Sigmoid colon (tissue), 7 donors: ENCODE measurements around the gene PDE6B. TPM values are rescaled to one million over a fixed set of nuclear protein-coding genes. Genes with fewer than 3 reads are reported as not detected.

Experiments
- DNase-seq: peaks from one replicate; pipeline ENCODE4 v3.0.0-alpha.2; 2019
- H3K27ac ChIP-seq, 4 donors: fragments of 200-600 bp; sonication (generic); one replicate each; pipeline ENCODE4 v1.5.1; 2016 to 2019; ENCODE audit warnings: mild to moderate bottlenecking in 1 of 4
- H3K27me3 ChIP-seq, 3 donors: fragments of 200-600 bp; sonication (generic); one replicate each; pipeline ENCODE4 v1.5.1; 2019; ENCODE audit warnings: mild to moderate bottlenecking in 1 of 3
- H3K36me3 ChIP-seq, 4 donors: fragments of 200-600 bp; sonication (generic); one replicate each; pipeline ENCODE4 v1.5.1; 2016 to 2019
- H3K4me1 ChIP-seq, 4 donors: fragments of 200-600 bp; sonication (generic); one replicate each; pipeline ENCODE4 v1.5.1; 2017 to 2019
- H3K4me3 ChIP-seq, 4 donors: fragments of 200-600 bp; sonication (generic); one replicate each; pipeline ENCODE4 v1.5.1; 2017 to 2019; ENCODE audit warnings: mild to moderate bottlenecking in 2 of 4, moderate library complexity in 1 of 4
- H3K9me3 ChIP-seq, 4 donors: fragments of 200-600 bp in 3 of 4; sonication (generic) in 3 of 4; one replicate each; pipeline versions ENCODE4 v1.5.1 to v1.6.1; 2013 to 2019
- CTCF ChIP-seq, 4 experiments: fragments of 450-650 bp in 3 of 4; fragments of 200-600 bp in 1 of 4; IDR thresholded peaks; one replicate each; pipeline ENCODE4 v1.5.1; 2016 to 2019; ENCODE audit warnings: antibody characterized with exemption in 4 of 4, mild to moderate bottlenecking in 3 of 4, moderate library complexity in 2 of 4
- EP300 ChIP-seq, 4 donors: sonication (generic); formaldehyde crosslinking; IDR thresholded peaks; one replicate each; pipeline ENCODE4 v1.6.1; 2017; ENCODE audit warnings: antibody characterized with exemption in 4 of 4
- POLR2A ChIP-seq, 2 donors: fragments of 450-650 bp; IDR thresholded peaks; one replicate each; pipeline ENCODE4 v1.6.1; 2016; ENCODE audit warnings: antibody characterized with exemption in 2 of 2, mild to moderate bottlenecking in 2 of 2, moderate library complexity in 2 of 2
- POLR2AphosphoS5 ChIP-seq, 4 donors: sonication (generic); formaldehyde crosslinking; IDR thresholded peaks; one replicate each; pipeline ENCODE4 v1.6.1; 2017; ENCODE audit warnings: antibody characterized with exemption in 4 of 4
- WGBS, 2 donors: extraction: QIAGEN DNeasy Blood & Tissue Kit; methylation state at CpG; one replicate each; pipeline ENCODE4 v1.1.7; 2013; 5-methylcytosine and 5-hydroxymethylcytosine counted together
- intact Hi-C: fragments of 100-400 bp; cut with DNase I; formaldehyde crosslinking; loops from one replicate; pipeline ENCODE4 v1.15.1; 2023
- polyA plus RNA-seq, 3 donors: library from polyadenylated mRNA; stranded (reverse); fragments of 200-250 nt; gene quantifications; one replicate each; pipeline ENCODE4 v1.2.3, GENCODE V29; 2013
- total RNA-seq, 4 donors: library from RNA; depleted of rRNA; stranded (reverse); fragments of >200 nt; gene quantifications; one replicate each; pipeline ENCODE4 v1.1.0, GENCODE V29; 2016
- donor health status: healthy with polysubstance abuse.
- donor health status: Bipolar disorder and iron deficiency.
- donor health status: healthy.

The PDE6B gene
- total and polyA plus RNA-seq, 7 donors: under 0.01 to 5.4 (median 1.5) TPM; not detected in 1

DNA sequence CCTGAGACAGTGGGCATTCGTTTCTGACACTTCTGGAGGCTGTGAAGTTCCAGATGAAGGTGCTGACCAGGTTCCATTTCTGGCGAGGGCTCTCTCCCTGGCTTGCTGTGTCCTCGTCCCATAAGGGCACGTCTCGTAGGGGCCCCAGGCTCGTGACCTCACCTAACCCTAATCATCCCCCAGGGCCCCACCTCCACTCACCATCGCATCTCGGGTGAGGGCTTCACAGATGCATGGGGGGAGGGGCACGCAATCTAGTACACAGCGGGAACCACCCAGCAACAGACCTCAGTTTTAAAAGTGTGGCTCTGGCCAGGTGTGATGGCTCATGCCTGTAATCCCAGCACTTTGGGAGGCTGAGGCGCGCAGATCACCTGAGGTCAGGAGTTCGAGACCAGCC is 22.1 kb downstream of the PDE6B start:
- Histone ChIP-seq H3K36me3 (no peaks in the 10 kb centered on the region), H3K9me3 (peaks cover 0 to 5% (median 0%) of the 10 kb centered on the region in 4 donors), H3K4me3 (no peak overlapping the region), H3K4me1 (no peaks in the 10 kb centered on the region), H3K27ac (no peak overlapping the region), H3K27me3 (peaks cover 0 to 53% (median 30%) of the 10 kb centered on the region in 3 donors)
- 57 to 71% methylated on average over 13 of the region's 13 CpGs for WGBS, 2 donors
- intact Hi-C loops: no loop called here
- no peak for TF ChIP-seq POLR2AphosphoS5 (IDR thresholded peaks at IDR 0.05)
- TF ChIP-seq CTCF (IDR thresholded peaks at IDR 0.05): no peak
- no peak for TF ChIP-seq POLR2A (IDR thresholded peaks at IDR 0.05)
- no peak for TF ChIP-seq EP300 (IDR thresholded peaks at IDR 0.05)
- DNase-seq: no peak

GRCh38 chr4:648579-649292 is 23.4 kb downstream of the PDE6B start:
- no peak for DNase-seq
- H3K4me3 ChIP-seq: no peak overlapping the region
- WGBS, 2 donors: 74 to 83% methylated on average over 28 of the region's 28 CpGs
- intact Hi-C loops: no loop called here
- no peaks in the 10 kb centered on the region for H3K36me3 ChIP-seq
- TF ChIP-seq POLR2AphosphoS5 (IDR thresholded peaks at IDR 0.05): no peak
- no peak for TF ChIP-seq EP300 (IDR thresholded peaks at IDR 0.05)
- TF ChIP-seq POLR2A (IDR thresholded peaks at IDR 0.05): no peak
- TF ChIP-seq CTCF (IDR thresholded peaks at IDR 0.05): no peak
- peaks cover 0 to 2% (median 0%) of the 10 kb centered on the region in 4 donors for H3K9me3 ChIP-seq
- H3K4me1 ChIP-seq: no peaks in the 10 kb centered on the region
- H3K27ac ChIP-seq: no peak overlapping the region
- H3K27me3 ChIP-seq: peaks cover 0 to 53% (median 30%) of the 10 kb centered on the region in 3 donors

DNA sequence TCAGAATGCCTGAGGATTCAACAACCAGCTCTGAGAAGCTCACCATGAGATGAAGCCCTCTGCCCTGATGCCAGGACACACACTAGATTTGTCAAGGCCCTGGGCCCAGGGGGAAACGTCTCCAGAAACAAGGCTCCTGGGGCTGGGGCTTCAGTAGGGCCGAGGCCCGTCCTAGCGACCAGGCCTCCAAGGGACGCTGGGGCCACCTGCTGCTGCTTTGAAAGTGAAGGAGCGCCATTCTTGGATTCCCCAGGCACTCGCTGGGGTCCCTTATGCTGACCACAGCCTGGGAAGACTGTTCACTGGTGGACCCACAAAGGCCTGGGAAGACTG is 23.9 kb downstream of the PDE6B start:
- no peaks in the 10 kb centered on the region for H3K4me1 ChIP-seq
- 89 to 92% methylated on average over 7 of the region's 7 CpGs for WGBS, 2 donors
- no peak overlapping the region for H3K27ac ChIP-seq
- H3K27me3 ChIP-seq: peaks cover 0 to 53% (median 30%) of the 10 kb centered on the region in 3 donors
- no peaks in the 10 kb centered on the region for H3K36me3 ChIP-seq
- intact Hi-C loops: no loop called here
- DNase-seq: no peak
- TF ChIP-seq POLR2AphosphoS5 (IDR thresholded peaks at IDR 0.05): no peak
- no peak for TF ChIP-seq CTCF (IDR thresholded peaks at IDR 0.05)
- TF ChIP-seq EP300 (IDR thresholded peaks at IDR 0.05): no peak
- TF ChIP-seq POLR2A (IDR thresholded peaks at IDR 0.05): no peak
- no peak overlapping the region for H3K4me3 ChIP-seq
- no peaks in the 10 kb centered on the region for H3K9me3 ChIP-seq

GRCh38 chr4:649751-650310 is 24.5 kb downstream of the PDE6B start:
- Histone ChIP-seq H3K4me1 (no peaks in the 10 kb centered on the region), H3K27ac (no peak overlapping the region), H3K9me3 (no peaks in the 10 kb centered on the region), H3K36me3 (no peaks in the 10 kb centered on the region), H3K27me3 (peaks cover 0 to 54% (median 30%) of the 10 kb centered on the region in 3 donors), H3K4me3 (no peak overlapping the region)
- DNase-seq: no peak
- intact Hi-C loops: no loop called here
- WGBS, 2 donors: 89 to 92% methylated on average over 13 of the region's 13 CpGs
- TF ChIP-seq POLR2A (IDR thresholded peaks at IDR 0.05) (no peak), CTCF (IDR thresholded peaks at IDR 0.05) (no peak), POLR2AphosphoS5 (IDR thresholded peaks at IDR 0.05) (no peak), EP300 (IDR thresholded peaks at IDR 0.05) (no peak)
